Upper lobe of left lung (tissue), 4 donors: ENCODE measurements around the gene ZNF628.

Experiments
- EP300 ChIP-seq, 4 donors: sonication (generic); formaldehyde crosslinking; IDR thresholded peaks; one replicate each; pipeline ENCODE4 v1.5.1; 2017; ENCODE audit warnings: antibody characterized with exemption in 4 of 4, control low read depth in 2 of 4
- POLR2A ChIP-seq, 4 donors: fragments of 450-650 bp; IDR thresholded peaks; one replicate each; pipeline ENCODE4 v1.5.1; 2016 to 2017; ENCODE audit warnings: antibody characterized with exemption in 4 of 4, mild to moderate bottlenecking in 2 of 4
- POLR2AphosphoS5 ChIP-seq, 2 donors: sonication (generic); formaldehyde crosslinking; IDR thresholded peaks; one replicate each; pipeline ENCODE4 v1.5.1; 2017; ENCODE audit warnings: antibody characterized with exemption in 2 of 2
- TF ChIP-seq, protein P1 (sequence below), 6 experiments: fragments of 450-650 bp in 4 of 6; fragments of 200-600 bp in 2 of 6; sonication (generic) in 2 of 6; IDR thresholded peaks; one replicate each; pipeline ENCODE4 v1.5.1; 2016 to 2019; ENCODE audit warnings: antibody characterized with exemption in 6 of 6

DNA sequence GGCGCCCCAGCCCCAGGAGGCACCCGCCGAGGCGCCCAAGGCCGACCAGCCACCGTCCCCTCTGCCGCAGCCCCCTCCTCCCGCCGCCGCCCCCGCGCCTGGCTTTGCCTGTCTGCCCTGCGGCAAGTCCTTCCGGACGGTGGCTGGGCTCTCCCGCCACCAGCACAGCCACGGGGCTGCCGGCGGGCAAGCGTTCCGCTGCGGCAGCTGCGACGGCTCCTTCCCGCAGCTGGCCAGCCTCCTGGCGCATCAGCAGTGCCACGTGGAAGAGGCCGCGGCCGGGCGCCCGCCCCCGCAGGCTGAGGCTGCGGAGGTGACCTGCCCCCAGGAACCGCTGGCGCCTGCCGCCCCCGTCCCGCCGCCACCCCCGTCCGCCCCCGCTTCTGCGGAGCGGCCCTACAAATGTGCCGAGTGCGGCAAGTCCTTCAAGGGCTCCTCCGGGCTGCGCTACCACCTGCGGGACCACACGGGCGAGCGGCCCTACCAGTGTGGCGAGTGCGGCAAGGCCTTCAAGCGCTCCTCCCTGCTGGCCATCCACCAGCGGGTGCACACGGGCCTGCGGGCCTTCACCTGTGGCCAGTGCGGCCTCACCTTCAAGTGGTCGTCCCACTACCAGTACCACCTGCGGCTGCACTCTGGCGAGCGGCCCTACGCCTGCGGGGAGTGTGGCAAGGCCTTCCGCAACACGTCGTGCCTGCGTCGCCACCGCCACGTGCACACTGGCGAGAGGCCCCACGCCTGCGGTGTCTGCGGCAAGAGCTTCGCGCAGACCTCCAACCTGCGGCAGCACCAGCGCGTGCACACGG is 5.9 kb downstream of the ZNF628 start:
- TF ChIP-seq, protein P1, sequence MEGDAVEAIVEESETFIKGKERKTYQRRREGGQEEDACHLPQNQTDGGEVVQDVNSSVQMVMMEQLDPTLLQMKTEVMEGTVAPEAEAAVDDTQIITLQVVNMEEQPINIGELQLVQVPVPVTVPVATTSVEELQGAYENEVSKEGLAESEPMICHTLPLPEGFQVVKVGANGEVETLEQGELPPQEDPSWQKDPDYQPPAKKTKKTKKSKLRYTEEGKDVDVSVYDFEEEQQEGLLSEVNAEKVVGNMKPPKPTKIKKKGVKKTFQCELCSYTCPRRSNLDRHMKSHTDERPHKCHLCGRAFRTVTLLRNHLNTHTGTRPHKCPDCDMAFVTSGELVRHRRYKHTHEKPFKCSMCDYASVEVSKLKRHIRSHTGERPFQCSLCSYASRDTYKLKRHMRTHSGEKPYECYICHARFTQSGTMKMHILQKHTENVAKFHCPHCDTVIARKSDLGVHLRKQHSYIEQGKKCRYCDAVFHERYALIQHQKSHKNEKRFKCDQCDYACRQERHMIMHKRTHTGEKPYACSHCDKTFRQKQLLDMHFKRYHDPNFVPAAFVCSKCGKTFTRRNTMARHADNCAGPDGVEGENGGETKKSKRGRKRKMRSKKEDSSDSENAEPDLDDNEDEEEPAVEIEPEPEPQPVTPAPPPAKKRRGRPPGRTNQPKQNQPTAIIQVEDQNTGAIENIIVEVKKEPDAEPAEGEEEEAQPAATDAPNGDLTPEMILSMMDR (IDR thresholded peaks at IDR 0.05): no peak
- TF ChIP-seq POLR2A (IDR thresholded peaks at IDR 0.05): no peak
- TF ChIP-seq POLR2AphosphoS5 (IDR thresholded peaks at IDR 0.05): no peak
- TF ChIP-seq EP300 (IDR thresholded peaks at IDR 0.05): no peak
